MM.1S (cell line): Measurements from ENCODE around the gene ZNF366.

Experiments used
- DNase-seq: peaks from one replicate; pipeline ENCODE4 v3.0.0-alpha.2; 2015
- H2AFZ ChIP-seq: fragments of 300-600 bp; sonication (generic); 2 replicates; pipeline ENCODE4 v1.6.0; 2016; ENCODE audit warnings: antibody characterized with exemption, low read length
- H3F3A ChIP-seq: fragments of 300-600 bp; sonication (generic); 2 replicates; pipeline ENCODE4 v1.6.1; 2016; ENCODE audit warnings: mild to moderate bottlenecking, antibody characterized with exemption, low read length, moderate library complexity, mixed read lengths; ENCODE audit not compliant: insufficient read depth
- H3K27ac ChIP-seq: fragments of 300-600 bp; sonication (generic); 2 replicates; pipeline ENCODE4 v1.5.1; 2016; ENCODE audit warnings: mild to moderate bottlenecking, low read length
- H3K27me3 ChIP-seq: fragments of 300-600 bp; sonication (generic); replicated peaks from 2 replicates; pipeline ENCODE4 v1.6.0; 2016; ENCODE audit warnings: low read length; ENCODE audit not compliant: insufficient read depth
- H3K36me3 ChIP-seq: fragments of 300-600 bp; sonication (generic); replicated peaks from 2 replicates; pipeline ENCODE4 v1.6.1; 2016; ENCODE audit warnings: mild to moderate bottlenecking, low read length, mixed read lengths; ENCODE audit not compliant: insufficient read depth
- H3K4me1 ChIP-seq: fragments of 300-600 bp; sonication (generic); 2 replicates; pipeline ENCODE4 v1.6.1; 2016; ENCODE audit warnings: low read length, mixed read lengths
- H3K4me2 ChIP-seq: fragments of 300-600 bp; sonication (generic); 2 replicates; pipeline ENCODE4 v1.6.0; 2016; ENCODE audit warnings: low read depth, low read length
- H3K4me3 ChIP-seq: fragments of 300-600 bp; sonication (generic); 2 replicates; pipeline ENCODE4 v1.5.1; 2016; ENCODE audit warnings: low read length, mixed read lengths
- H3K79me2 ChIP-seq: fragments of 300-600 bp; sonication (generic); 2 replicates; pipeline ENCODE4 v1.6.1; 2016; ENCODE audit warnings: mixed run types, low read length, mixed read lengths
- H3K9ac ChIP-seq: fragments of 300-600 bp; sonication (generic); 2 replicates; pipeline ENCODE4 v1.6.1; 2016; ENCODE audit warnings: low read length, mixed read lengths
- H3K9me2 ChIP-seq: fragments of 300-600 bp; sonication (generic); replicated peaks from 2 replicates; pipeline ENCODE4 v1.6.1; 2016; ENCODE audit warnings: mild to moderate bottlenecking, low read length, mixed read lengths; ENCODE audit not compliant: insufficient read depth
- H3K9me3 ChIP-seq: fragments of 300-600 bp; sonication (generic); replicated peaks from 2 replicates; pipeline ENCODE4 v1.6.1; 2016; ENCODE audit warnings: mild to moderate bottlenecking, low read length, mixed read lengths; ENCODE audit not compliant: insufficient read depth
- H4K20me1 ChIP-seq: fragments of 300-600 bp; sonication (generic); 2 replicates; pipeline ENCODE4 v1.6.1; 2016; ENCODE audit warnings: mild to moderate bottlenecking, low read length, moderate library complexity, mixed read lengths; ENCODE audit not compliant: insufficient read depth
- CTCF ChIP-seq: fragments of 300-600 bp; sonication (generic); IDR thresholded peaks from 2 replicates; pipeline ENCODE4 v1.5.1; 2016; ENCODE audit warnings: antibody characterized with exemption, low read length, mixed read lengths
- EZH2 ChIP-seq: fragments of 300-600 bp; sonication (generic); optimal IDR thresholded peaks from 2 replicates; pipeline ENCODE3; 2017; ENCODE audit warnings: low read depth, mild to moderate bottlenecking, antibody characterized with exemption, low read length, mixed read lengths
- EZH2phosphoT487 ChIP-seq: fragments of 300-600 bp; sonication (generic); IDR thresholded peaks from 2 replicates; pipeline ENCODE4 v1.6.1; 2018; ENCODE audit warnings: antibody characterized with exemption, low read length

ZNF366 gene

GRCh38 chr5:72497823-72498222, 9.4 kb downstream of the ZNF366 start:
- Histone ChIP-seq H3K9me2 (no peaks in the 10 kb centered on the region), H3K79me2 (no peaks in the 10 kb centered on the region), H2AFZ (no peak overlapping the region), H3K4me2 (no peak overlapping the region), H3F3A (no peaks in the 10 kb centered on the region), H3K4me1 (no peaks in the 10 kb centered on the region), H3K27me3 (no peaks in the 10 kb centered on the region), H4K20me1 (no peaks in the 10 kb centered on the region), H3K9me3 (no peaks in the 10 kb centered on the region), H3K36me3 (no peaks in the 10 kb centered on the region), H3K27ac (no peak overlapping the region), H3K4me3 (no peak overlapping the region), H3K9ac (no peak overlapping the region)
- DNase-seq: no peak
- no peak for TF ChIP-seq EZH2
- TF ChIP-seq CTCF: no peak
- no peak for TF ChIP-seq EZH2phosphoT487

GRCh38 chr5:72495410-72495809, 11.8 kb downstream of the ZNF366 start:
- Histone ChIP-seq H3K27ac (no peak overlapping the region), H4K20me1 (no peaks in the 10 kb centered on the region), H3K4me2 (no peak overlapping the region), H3K9me3 (no peaks in the 10 kb centered on the region), H3K4me1 (no peaks in the 10 kb centered on the region), H3K9ac (no peak overlapping the region), H3F3A (no peaks in the 10 kb centered on the region), H3K4me3 (no peak overlapping the region), H3K79me2 (no peaks in the 10 kb centered on the region), H3K27me3 (no peaks in the 10 kb centered on the region), H3K36me3 (no peaks in the 10 kb centered on the region), H2AFZ (no peak overlapping the region), H3K9me2 (no peaks in the 10 kb centered on the region)
- TF ChIP-seq CTCF (no peak), EZH2phosphoT487 (no peak), EZH2 (no peak)
- no peak for DNase-seq

- Histone ChIP-seq H3K9me3 (no peaks in the 10 kb centered on the region), H3K27me3 (no peaks in the 10 kb centered on the region), H3K4me1 (no peaks in the 10 kb centered on the region), H3K9ac (no peak overlapping the region), H3K9me2 (no peaks in the 10 kb centered on the region), H3K27ac (no peak overlapping the region), H2AFZ (no peak overlapping the region), H3K4me3 (no peak overlapping the region), H3K4me2 (no peak overlapping the region), H3K36me3 (no peaks in the 10 kb centered on the region), H4K20me1 (no peaks in the 10 kb centered on the region), H3K79me2 (no peaks in the 10 kb centered on the region), H3F3A (no peaks in the 10 kb centered on the region)
- TF ChIP-seq EZH2phosphoT487 (no peak), EZH2 (no peak), CTCF (no peak)
- no peak for DNase-seq
These were observed 12.5 kb downstream of the ZNF366 start for GRCh38 chr5:72494623-72495124.
